DOHH2 (cell line): ENCODE results near the gene MPPED2.

Source experiments
- EZH2phosphoT487 ChIP-seq: fragments of 200-600 bp; sonication (generic); IDR thresholded peaks from 2 replicates; pipeline ENCODE4 v1.6.1; 2017; ENCODE audit warnings: borderline replicate concordance, mild to moderate bottlenecking, antibody characterized with exemption, low read length, moderate library complexity, mixed read lengths
- TF ChIP-seq, protein P1 (sequence below): fragments of 200-600 bp; sonication (generic); IDR thresholded peaks from one replicate; pipeline ENCODE4 v1.5.1; 2014; ENCODE audit warnings: antibody characterized with exemption, mild to moderate bottlenecking, low read depth, low read length; ENCODE audit not compliant: poor library complexity, severe bottlenecking

DNA sequence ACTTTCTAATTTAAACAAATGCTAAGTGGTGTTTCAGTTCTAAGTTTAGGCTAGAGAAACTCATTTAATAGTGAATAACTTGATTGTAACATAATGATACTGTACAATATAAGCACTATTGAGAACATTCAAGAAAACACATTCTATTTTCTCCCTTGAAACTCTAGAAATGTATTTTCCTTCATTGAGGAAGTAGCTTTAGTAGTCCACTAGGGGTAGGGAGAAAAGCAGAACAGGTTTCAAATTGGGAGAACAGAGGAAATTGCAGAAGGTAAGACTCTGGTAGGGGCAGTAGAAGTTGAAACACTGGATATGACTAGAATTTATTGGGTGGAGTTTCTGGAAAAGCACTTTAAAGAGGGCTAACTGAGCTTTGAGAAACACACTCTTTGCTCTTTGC, 31.6 kb upstream of the MPPED2 start:
- TF ChIP-seq, protein P1, sequence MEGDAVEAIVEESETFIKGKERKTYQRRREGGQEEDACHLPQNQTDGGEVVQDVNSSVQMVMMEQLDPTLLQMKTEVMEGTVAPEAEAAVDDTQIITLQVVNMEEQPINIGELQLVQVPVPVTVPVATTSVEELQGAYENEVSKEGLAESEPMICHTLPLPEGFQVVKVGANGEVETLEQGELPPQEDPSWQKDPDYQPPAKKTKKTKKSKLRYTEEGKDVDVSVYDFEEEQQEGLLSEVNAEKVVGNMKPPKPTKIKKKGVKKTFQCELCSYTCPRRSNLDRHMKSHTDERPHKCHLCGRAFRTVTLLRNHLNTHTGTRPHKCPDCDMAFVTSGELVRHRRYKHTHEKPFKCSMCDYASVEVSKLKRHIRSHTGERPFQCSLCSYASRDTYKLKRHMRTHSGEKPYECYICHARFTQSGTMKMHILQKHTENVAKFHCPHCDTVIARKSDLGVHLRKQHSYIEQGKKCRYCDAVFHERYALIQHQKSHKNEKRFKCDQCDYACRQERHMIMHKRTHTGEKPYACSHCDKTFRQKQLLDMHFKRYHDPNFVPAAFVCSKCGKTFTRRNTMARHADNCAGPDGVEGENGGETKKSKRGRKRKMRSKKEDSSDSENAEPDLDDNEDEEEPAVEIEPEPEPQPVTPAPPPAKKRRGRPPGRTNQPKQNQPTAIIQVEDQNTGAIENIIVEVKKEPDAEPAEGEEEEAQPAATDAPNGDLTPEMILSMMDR, result no peak
- TF ChIP-seq EZH2phosphoT487, result no peak
